22Rv1 (cell line): ENCODE results near the gene TDP1.

Experiments used
- CTCF ChIP-seq: fragments of 450-650 bp; IDR thresholded peaks from 2 replicates; pipeline ENCODE4 v1.5.1; 2017; ENCODE audit warnings: mild to moderate bottlenecking
- ZFX ChIP-seq: fragments of 450-650 bp; IDR thresholded peaks from 2 replicates; pipeline ENCODE4 v1.6.1; 2017; ENCODE audit warnings: antibody characterized with exemption, borderline replicate concordance

DNA sequence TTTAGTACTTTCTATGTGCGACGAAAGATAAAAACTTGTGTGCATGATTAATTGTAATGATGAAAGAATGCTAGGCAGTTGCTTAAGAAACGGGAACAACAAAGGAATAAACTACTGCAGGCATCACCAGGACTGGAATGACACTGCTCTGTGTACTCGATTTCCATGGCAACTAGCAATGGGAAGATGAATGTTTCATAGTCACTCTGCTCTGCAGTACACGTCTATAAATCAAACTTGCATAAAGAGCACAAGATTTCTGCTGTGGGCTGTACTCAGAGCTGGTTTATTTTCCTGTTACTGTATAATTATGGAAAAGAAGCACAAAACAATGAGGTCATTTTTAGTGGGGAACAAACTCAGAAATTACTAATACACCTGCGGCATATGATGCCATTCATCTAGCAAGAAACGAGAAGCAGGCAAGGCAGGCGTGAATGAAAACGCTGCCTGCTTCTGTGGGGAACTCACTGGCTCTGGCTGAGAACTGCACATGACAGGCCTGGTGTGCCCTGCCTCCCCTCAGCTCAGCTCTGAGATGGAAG, 43.0 kb upstream of the TDP1 start:
- no peak for TF ChIP-seq CTCF
- TF ChIP-seq ZFX, result no peak
